SH-SY5Y (cell line): ENCODE measurements around the gene ARRDC2.

Source experiments
- GATA2 ChIP-seq: IDR thresholded peaks from 2 replicates; pipeline ENCODE4 v1.6.1; 2011; ENCODE audit warnings: mild to moderate bottlenecking, low read depth, low read length
- GATA3 ChIP-seq: IDR thresholded peaks from 2 replicates; pipeline ENCODE4 v1.6.1; 2011; ENCODE audit warnings: low read depth, mild to moderate bottlenecking, low read length, moderate library complexity

- TF ChIP-seq GATA3 (no peak), GATA2 (no peak)
Observed at GRCh38 chr19:17993076-17993813, 14.7 kb upstream of the ARRDC2 start.
